Measurements from ENCODE around the gene MAD1L1.

- TF ChIP-seq POLR2AphosphoS5 (IDR thresholded peaks at IDR 0.05) (no peak), POLR2A (IDR thresholded peaks at IDR 0.05) (no peak), EP300 (IDR thresholded peaks at IDR 0.05; ENCODE audit: low read depth) (no peak)
- TF ChIP-seq, protein P1, sequence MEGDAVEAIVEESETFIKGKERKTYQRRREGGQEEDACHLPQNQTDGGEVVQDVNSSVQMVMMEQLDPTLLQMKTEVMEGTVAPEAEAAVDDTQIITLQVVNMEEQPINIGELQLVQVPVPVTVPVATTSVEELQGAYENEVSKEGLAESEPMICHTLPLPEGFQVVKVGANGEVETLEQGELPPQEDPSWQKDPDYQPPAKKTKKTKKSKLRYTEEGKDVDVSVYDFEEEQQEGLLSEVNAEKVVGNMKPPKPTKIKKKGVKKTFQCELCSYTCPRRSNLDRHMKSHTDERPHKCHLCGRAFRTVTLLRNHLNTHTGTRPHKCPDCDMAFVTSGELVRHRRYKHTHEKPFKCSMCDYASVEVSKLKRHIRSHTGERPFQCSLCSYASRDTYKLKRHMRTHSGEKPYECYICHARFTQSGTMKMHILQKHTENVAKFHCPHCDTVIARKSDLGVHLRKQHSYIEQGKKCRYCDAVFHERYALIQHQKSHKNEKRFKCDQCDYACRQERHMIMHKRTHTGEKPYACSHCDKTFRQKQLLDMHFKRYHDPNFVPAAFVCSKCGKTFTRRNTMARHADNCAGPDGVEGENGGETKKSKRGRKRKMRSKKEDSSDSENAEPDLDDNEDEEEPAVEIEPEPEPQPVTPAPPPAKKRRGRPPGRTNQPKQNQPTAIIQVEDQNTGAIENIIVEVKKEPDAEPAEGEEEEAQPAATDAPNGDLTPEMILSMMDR (IDR thresholded peaks at IDR 0.05): no peak
These were observed 240.2 kb downstream of the MAD1L1 start for GRCh38 chr7:1992554-1992953.
